GM19372 (cell line): ENCODE results near the gene GPR179.
"Not testable (repeated sequence)": the region's sequence is repeated elsewhere in the genome, so short reads cannot be mapped to it uniquely, and the experiment has no call there.

ENCODE experiments used
- ATAC-seq: cut with Tn5 transposase; IDR thresholded peaks from one replicate; pipeline ENCODE4 v1.9.1; 2021; ENCODE audit warnings: mild to moderate bottlenecking, low read depth, moderate library complexity; ENCODE audit not compliant: unreplicated experiment

The GPR179 gene

DNA sequence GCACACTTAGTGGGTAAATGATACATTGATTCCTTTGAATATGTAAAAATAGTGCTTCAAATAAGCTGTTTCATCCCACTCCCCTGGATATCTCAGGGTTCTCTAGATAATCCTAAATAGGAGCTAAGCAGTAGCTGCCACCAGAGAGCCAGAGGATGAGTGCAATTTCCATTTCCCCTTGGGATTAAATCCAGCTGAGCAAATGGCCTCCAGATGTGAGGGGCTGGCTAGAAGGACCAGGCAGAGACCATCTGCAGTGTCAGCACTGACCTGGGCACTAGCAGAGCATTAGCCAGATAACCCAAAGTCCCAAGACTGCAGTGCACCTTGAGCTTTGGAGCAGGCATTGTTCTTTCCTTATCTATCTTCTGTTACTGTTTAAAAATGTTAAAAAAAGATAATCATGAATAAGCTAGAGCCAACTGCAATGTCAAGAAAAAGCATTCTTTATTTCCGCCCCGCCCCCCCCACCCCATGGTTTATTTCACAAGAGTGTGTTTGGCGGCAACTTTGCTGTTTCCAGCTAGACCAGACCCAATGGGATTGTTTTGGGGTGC, 19.5 kb downstream of the GPR179 start:
- no peak for ATAC-seq

DNA sequence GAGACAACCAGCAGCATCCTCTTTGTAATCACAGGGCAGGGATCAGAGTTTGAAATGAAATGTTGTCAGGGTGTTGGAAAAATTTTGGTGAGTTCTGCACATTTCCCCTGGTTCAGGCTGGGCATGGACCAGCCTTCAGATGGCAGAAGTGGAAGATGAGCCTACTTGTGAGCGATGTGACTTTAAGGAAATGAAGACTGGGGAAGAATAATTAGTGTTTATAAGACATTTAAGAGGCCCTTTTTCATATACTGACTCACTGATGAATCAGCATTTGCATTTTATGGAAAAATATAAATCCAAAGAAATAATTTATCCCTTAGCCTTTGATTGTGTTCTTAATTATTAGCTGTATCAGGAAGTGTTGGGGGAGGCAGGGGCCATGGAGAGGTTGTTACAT, 20.9 kb downstream of the GPR179 start:
- ATAC-seq, result no peak

DNA sequence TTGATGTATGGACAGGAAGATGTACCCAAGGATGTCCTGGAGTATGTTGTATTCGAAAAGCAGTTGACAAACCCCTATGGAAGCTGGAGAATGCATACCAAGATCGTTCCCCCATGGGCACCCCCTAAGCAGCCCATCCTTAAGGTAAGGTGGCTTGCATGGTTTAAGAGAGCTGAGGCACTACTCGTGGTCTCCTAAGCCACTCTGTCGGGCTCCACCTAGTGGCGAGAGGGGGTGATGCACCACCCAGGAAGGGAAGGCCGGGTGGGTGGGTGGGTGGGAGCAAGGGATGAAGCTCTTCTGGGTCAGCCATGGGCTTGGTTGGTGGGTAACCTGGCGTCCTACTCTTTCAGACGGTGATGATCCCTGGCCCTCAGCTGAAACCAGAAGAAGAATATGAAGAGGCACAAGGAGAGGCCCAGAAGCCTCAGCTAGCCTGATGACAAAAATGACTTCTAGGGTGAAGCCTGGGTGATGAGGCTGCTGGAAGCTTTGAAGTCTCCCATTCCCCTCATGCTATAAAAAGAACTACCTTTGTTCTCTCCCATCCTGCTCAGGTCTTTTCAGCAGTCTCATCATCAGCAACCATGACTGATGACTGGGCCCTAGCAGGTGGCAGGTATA, 21.5 kb downstream of the GPR179 start:
- ATAC-seq, result no peak

DNA sequence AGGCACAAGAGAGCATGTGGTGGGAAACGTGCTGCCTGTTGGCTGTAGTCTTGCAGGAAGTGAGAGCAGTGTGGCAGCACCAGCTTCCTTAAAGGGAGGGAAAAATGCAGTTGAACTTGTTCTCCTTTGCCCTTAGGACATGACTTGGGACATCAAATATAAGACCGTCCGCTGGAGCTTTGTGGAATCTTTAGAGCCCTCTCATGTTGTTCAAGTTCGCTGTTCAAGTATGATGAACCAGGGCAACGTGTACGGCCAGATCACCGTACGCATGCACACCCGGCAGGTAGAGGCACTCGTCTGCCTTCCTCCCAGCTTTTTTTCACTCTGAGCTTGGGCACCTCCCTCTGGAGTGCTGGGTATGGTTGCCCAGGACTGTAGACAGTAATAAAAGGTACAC, 23.3 kb downstream of the GPR179 start:
- ATAC-seq, result no peak

DNA sequence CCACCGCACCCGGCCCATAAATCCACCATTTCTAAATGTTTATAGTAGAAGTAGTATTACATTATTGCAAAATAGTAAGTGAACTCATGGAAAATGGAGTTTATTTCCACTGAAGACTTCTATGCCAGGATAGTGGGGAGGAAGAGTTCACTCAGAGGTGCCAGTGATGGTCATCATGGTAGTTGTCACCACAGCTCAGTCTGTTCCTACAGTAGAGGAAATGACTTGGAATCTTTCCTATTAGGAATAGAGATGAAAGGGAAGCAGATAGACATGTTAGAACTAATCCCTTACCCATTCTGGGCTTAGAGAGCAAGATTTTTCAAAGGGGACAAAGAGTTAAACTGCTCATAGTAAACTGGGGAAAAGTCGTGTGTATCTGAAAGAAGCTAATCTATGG, 26.7 kb downstream of the GPR179 start:
- no peak for ATAC-seq

DNA sequence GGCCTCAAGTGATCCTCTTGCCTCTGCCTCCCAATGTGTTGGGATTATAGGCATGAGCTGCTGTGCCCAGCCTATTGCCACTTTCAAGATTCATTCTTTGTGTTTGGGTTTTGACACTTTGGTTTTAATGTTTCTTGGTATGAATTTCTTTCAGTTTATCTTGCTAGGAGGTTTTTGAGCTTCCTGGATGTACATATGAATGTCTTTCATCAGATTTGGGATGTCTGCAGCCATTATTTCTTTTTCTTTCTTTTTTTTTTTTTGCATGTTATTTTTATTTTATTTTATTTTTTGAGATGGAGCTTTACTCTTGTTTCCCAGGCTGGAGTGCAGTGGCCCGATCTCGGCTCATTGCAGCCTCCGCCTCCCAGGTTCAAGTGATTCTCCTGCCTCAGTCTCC, 28.3 kb downstream of the GPR179 start:
- no peak for ATAC-seq

DNA sequence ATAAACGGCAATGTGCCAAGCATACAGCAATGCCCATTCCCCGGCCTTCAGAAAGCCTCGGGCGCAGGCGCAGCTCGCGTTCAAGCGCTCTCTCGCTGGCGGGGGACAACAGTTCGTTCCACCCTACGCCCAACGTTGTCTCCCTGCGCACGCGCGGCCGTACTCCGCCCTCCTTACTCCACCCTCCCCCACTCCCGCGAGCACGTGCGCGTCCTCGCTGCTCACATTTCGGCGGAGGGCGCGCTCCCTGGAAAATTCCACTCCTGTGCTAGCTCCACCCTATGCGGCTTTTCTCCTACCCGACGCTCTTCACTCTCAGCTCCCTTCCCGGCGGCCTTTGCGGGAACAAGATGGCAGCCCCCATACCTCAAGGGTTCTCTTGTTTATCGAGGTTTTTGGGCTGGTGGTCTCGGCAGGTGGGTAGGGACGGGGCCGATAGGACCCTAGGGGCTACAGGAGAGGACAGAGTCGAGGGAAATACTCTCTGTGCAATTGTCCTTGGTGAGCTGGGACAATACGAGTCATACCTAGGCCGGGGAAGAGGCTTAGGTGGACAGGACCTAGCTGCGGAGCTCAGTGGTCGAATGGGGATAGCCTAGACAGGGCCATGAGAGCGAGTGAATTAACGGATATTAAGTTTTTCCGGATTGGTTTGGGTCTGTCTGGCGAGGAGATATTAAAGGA, 46.8 kb downstream of the GPR179 start, which contains the start of gene MRPL45:
MRPL45 (plus strand) TSS at position 335 of the 684 bp plus-strand sequence; CDS start at position 351, 16 bp downstream.
- ATAC-seq, result peak; percentile 94

DNA sequence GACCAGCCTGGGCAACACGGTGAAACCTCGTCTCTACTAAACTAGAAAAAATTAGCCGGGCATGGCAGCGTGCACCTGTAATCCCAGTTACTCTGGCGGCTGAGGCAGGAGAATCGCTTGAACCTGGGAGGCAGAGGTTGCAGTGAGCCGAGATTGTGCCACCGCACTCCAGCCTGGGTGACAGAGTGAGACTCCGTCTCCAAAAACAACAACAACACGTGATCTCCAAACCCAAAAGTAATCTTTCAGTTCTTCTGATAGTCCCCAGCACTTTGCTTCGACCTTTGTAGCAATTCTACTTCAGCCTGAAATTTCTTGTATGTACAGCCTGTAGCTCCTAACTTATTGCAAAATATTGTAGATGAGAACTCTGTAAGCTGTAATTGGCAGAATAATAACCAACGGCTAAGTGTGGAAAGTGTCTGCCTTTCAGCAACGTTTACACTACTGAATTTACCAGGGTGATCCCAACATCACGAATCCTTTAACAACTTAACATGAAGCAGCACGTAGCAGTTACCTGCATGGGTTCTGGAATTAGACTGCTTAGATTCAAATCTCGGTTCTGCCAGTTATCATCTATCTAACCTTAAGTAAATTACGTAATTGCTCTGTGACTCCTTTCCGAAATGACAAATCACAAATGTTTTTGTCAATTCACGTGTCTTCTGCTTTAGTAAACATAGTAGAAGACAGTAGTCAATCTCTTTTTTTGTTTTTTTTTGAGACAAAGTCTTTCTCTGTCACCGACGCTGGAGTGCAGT, 48.0 kb downstream of the GPR179 start:
- ATAC-seq, result not testable (repeated sequence)

DNA sequence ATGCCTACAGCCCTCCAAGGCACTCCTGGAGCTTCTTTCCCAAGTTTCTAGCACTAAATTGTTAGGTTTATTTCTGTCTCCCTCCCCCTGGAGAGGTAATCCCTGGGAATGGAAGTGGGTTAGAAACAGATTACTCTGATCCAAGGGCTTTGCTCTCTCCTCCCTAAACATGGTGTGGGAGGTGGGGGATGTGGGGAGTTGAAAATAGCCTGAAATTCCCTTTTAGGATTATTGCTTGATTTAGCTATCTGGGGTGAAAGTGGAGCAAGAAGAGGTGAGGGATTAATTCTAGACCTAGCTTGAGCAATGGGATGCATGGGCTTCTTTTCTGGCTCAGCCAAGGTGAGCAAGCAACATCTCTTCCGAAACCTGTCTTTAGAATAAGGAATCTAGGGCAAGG, 54.0 kb downstream of the GPR179 start:
- ATAC-seq, result not testable (repeated sequence)

DNA sequence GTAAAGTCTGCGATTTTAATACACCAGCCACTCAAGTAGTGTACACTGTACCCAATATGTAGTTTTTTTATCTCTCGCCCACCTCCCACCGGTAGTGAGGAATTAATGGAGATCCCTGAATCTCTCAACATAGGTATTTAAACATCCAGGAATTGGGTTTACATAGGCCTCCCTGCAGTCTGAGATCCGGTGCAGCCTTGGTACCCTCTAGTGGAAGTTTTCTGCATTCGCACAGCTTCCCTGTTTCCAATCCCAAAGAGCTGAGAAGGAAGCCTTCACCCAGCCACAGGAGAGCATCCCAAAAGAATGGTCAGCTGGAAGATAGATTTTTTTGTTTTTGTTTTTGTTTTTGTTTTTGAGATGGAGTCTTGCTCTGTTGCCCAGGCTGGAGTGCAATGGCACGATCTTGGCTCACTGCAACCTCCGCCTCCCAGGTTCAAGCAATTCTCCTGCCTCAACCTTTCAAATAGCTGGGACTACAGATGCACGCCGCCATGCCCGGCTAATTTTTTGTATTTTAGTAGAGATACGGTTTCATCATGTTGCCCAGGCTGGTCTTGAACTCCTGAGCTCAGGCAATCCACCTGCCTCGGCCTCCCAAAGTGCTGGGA, 55.4 kb downstream of the GPR179 start:
- not testable (repeated sequence) for ATAC-seq

DNA sequence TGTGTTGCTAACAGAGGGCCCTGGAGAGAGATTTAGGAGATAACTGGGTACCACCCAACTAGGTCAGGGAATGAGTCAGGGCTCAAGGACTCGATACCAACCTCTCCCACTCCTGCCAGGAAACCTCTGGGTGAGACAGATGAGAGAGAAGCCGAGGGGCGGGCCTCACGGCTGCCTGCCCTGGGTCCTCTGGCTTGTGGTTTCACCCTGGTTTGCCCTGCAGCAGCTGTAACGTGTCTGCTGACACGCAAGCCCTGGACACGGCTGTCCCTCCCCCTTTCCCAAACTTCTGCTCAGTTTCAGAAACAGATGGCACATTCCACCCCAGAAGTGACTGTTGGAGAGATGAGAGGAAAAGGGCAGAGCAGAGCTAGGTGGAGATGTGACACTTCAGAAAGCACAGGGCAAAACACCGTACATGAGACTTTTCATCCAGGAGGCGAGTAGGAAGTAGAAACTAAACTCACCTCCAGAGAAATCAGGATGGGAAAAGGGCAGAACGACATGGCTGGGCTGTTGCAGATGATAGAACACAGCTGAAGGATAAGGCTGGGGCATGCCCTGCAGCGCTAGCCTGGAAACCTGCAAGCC, 57.2 kb downstream of the GPR179 start:
- ATAC-seq, result not testable (repeated sequence)

DNA sequence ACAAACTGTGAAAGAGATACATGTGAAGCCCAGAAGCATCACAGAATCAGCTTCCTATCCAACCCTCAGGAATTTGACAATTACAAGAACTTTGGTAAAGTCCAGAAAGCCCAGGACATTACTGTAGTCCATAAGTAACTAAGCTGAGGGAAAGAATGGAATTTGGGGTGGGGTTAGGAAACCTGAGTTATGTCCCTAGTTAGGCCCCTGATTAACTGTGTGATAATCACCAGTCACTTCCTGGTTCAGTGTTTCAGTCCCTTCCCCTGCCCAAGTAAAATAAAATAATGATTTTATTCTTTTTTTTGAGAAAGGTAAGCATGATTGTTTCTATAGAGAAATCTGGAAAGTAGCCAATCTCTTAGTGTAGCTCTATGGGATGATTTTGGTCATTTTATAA, 57.8 kb downstream of the GPR179 start:
- ATAC-seq, result not testable (repeated sequence)
